Endodermal cell (in vitro differentiated cells): ENCODE measurements around the gene SPOCK1. TPM values are rescaled to one million over a fixed set of nuclear protein-coding genes. Genes with fewer than 3 reads are reported as not detected.
A peak's percentile ranks its signal among the peaks of the same experiment; 100 is the strongest.

Experiments used
- DNase-seq: peaks from one replicate; pipeline ENCODE4 v3.0.0-alpha.2; 2017
- H3K27ac ChIP-seq: 2 replicates; pipeline ENCODE4 v1.5.1; 2013; ENCODE audit warnings: mild to moderate bottlenecking, low read depth, low read length, moderate library complexity
- H3K27me3 ChIP-seq: 2 replicates; pipeline ENCODE4 v1.6.1; 2013; ENCODE audit warnings: mild to moderate bottlenecking, low read length, moderate library complexity; ENCODE audit not compliant: insufficient read depth, control insufficient read depth, poor library complexity, severe bottlenecking
- H3K36me3 ChIP-seq: 2 replicates; pipeline ENCODE4 v1.7.0; 2013; ENCODE audit warnings: mild to moderate bottlenecking, low read length, moderate library complexity; ENCODE audit not compliant: control insufficient read depth, insufficient read depth
- H3K4me1 ChIP-seq: one replicate; pipeline ENCODE4 v1.7.0; 2013; ENCODE audit warnings: low read length; ENCODE audit not compliant: control insufficient read depth, insufficient read depth
- H3K4me3 ChIP-seq: 2 replicates; pipeline ENCODE4 v1.5.1; 2013; ENCODE audit warnings: mild to moderate bottlenecking, low read length, moderate library complexity
- H3K9ac ChIP-seq: 2 replicates; pipeline ENCODE4 v1.6.1; 2013; ENCODE audit warnings: mild to moderate bottlenecking, low read length, moderate library complexity; ENCODE audit not compliant: poor library complexity, severe bottlenecking; ENCODE audit errors: extremely low read depth
- H3K9me3 ChIP-seq: 2 replicates; pipeline ENCODE4 v1.6.1; 2013; ENCODE audit warnings: mild to moderate bottlenecking, low read length, moderate library complexity; ENCODE audit not compliant: control insufficient read depth
- H3K27ac Mint-ChIP-seq: 2 replicates; pipeline ENCODE4 v1.8.0; 2020; ENCODE audit warnings: mixed read lengths
- H3K27me3 Mint-ChIP-seq: 2 replicates; pipeline ENCODE4 v1.8.0; 2021; ENCODE audit warnings: mild to moderate bottlenecking, mixed read lengths; ENCODE audit not compliant: insufficient read depth
- H3K36me3 Mint-ChIP-seq: 2 replicates; pipeline ENCODE4 v1.8.0; 2020; ENCODE audit warnings: low read depth, mixed read lengths
- H3K4me1 Mint-ChIP-seq: 2 replicates; pipeline ENCODE4 v1.8.0; 2020; ENCODE audit warnings: mixed read lengths
- H3K4me3 Mint-ChIP-seq: 2 replicates; pipeline ENCODE4 v1.8.0; 2020; ENCODE audit warnings: mild to moderate bottlenecking, moderate library complexity, mixed read lengths
- H3K9me3 Mint-ChIP-seq: 2 replicates; pipeline ENCODE4 v1.8.0; 2020; ENCODE audit warnings: mild to moderate bottlenecking, mixed read lengths
- WGBS, 2 experiments: methylation state at CpG; one replicate each; pipeline versions ENCODE4 v1.1.5 to v1.1.7; 2013; ENCODE audit warnings: missing lambda C conversion rate in 2 of 2, mixed read lengths in 1 of 2; ENCODE audit not compliant: insufficient coverage in 1 of 2, insufficient read length in 1 of 2; 5-methylcytosine and 5-hydroxymethylcytosine counted together
- total RNA-seq, 2 donors: library from RNA; stranded (reverse); fragmentation: NEBNext Ultra II Directional in 1 of 2; extraction: Animal tissue kit (Norgen Biotek cat#: 25700) in 1 of 2; gene quantifications; 2 replicates in 1 of 2; 3 replicates in 1 of 2; pipeline ENCODE4 v1.2.1, GENCODE V29; 2021
- TF ChIP-seq, protein P1 (sequence below): fragments of 200-600 bp; sonication (generic); conservative IDR thresholded peaks from 2 replicates; pipeline ENCODE4 v1.5.0; 2021; ENCODE audit warnings: antibody characterized with exemption, mild to moderate bottlenecking

The SPOCK1 gene
- total RNA-seq, 2 donors from 2014 or later, result 25.8 to 39.8 TPM

- H3K27me3 Mint-ChIP-seq, result no peaks in the 10 kb centered on the region
- peak overlapping the region; percentile 56 for H3K27ac Mint-ChIP-seq
- Histone ChIP-seq H3K27ac (no peak overlapping the region), H3K27me3 (no peaks in the 10 kb centered on the region), H3K9me3 (no peaks in the 10 kb centered on the region), H3K4me3 (no peak overlapping the region), H3K4me1 (peaks cover 7% of the 10 kb centered on the region), H3K36me3 (no peaks in the 10 kb centered on the region), H3K9ac (no peak overlapping the region)
- H3K36me3 Mint-ChIP-seq, result no peaks in the 10 kb centered on the region
- H3K4me1 Mint-ChIP-seq, result peaks cover 42% of the 10 kb centered on the region
- no peaks in the 10 kb centered on the region for H3K9me3 Mint-ChIP-seq
- TF ChIP-seq, protein P1, sequence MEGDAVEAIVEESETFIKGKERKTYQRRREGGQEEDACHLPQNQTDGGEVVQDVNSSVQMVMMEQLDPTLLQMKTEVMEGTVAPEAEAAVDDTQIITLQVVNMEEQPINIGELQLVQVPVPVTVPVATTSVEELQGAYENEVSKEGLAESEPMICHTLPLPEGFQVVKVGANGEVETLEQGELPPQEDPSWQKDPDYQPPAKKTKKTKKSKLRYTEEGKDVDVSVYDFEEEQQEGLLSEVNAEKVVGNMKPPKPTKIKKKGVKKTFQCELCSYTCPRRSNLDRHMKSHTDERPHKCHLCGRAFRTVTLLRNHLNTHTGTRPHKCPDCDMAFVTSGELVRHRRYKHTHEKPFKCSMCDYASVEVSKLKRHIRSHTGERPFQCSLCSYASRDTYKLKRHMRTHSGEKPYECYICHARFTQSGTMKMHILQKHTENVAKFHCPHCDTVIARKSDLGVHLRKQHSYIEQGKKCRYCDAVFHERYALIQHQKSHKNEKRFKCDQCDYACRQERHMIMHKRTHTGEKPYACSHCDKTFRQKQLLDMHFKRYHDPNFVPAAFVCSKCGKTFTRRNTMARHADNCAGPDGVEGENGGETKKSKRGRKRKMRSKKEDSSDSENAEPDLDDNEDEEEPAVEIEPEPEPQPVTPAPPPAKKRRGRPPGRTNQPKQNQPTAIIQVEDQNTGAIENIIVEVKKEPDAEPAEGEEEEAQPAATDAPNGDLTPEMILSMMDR, result no peak
- no peak for DNase-seq
- H3K4me3 Mint-ChIP-seq, result no peak overlapping the region
- 83% methylated on average over 1 of the region's 1 CpG; no CpG with 5 or more reads in 1 of the 2 experiments for WGBS, 2 experiments
Measured at GRCh38 chr5:137148159-137148558, 351.0 kb downstream of the SPOCK1 start.

DNA sequence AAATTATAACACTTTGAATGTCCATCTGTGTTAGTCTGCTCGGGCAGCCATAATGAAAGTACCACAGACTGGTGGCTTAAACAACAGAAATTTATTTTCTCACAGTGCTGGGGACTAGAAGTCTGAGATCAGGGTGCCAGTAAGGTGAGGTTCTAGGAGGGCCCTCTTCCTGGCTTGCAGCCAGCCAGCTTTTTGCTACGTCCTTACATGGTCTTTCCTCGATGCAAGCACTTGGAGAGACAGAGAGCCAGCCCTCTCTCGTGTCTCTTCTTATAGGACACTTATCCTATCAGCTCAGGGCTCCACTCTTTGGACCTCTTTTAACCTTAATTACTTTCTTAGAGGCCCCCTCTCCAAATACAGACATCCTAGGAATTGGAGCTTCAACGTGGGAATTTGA, 351.8 kb downstream of the SPOCK1 start:
- H3K9me3 ChIP-seq, result no peaks in the 10 kb centered on the region

GRCh38 chr5:137146402-137146890, 352.7 kb downstream of the SPOCK1 start:
- Histone ChIP-seq H3K4me1 (peaks cover 9% of the 10 kb centered on the region), H3K9me3 (no peaks in the 10 kb centered on the region), H3K27me3 (no peaks in the 10 kb centered on the region), H3K9ac (no peak overlapping the region), H3K4me3 (no peak overlapping the region), H3K27ac (peak overlapping the region; percentile 95), H3K36me3 (no peaks in the 10 kb centered on the region)
- Mint-ChIP-seq H3K4me3 (no peak overlapping the region), H3K27me3 (no peaks in the 10 kb centered on the region), H3K27ac (peak overlapping the region; percentile 37), H3K36me3 (no peaks in the 10 kb centered on the region), H3K9me3 (no peaks in the 10 kb centered on the region), H3K4me1 (peaks cover 40% of the 10 kb centered on the region)
- DNase-seq, result no peak
- TF ChIP-seq, protein P1, result no peak
- WGBS, 2 experiments, result 69 to 81% methylated on average over 7 to 8 of the region's 8 CpGs

More for the DNA sequence above, 351.8 kb downstream of the SPOCK1 start:
- Mint-ChIP-seq H3K27ac (no peak overlapping the region), H3K4me3 (no peak overlapping the region), H3K27me3 (no peaks in the 10 kb centered on the region), H3K36me3 (no peaks in the 10 kb centered on the region), H3K4me1 (peaks cover 40% of the 10 kb centered on the region), H3K9me3 (no peaks in the 10 kb centered on the region)
- Histone ChIP-seq H3K4me1 (peaks cover 8% of the 10 kb centered on the region), H3K4me3 (no peak overlapping the region), H3K27me3 (no peaks in the 10 kb centered on the region), H3K36me3 (no peaks in the 10 kb centered on the region), H3K27ac (peak overlapping the region; percentile 95), H3K9ac (no peak overlapping the region)
- 83 to 93% methylated on average over 2 to 4 of the region's 5 CpGs for WGBS, 2 experiments
- TF ChIP-seq, protein P1, result no peak
- no peak for DNase-seq
